Uterus (tissue), 2 donors: Measurements from ENCODE around the gene RPUSD4.

ENCODE experiments used
- POLR2A ChIP-seq, 2 donors: fragments of 450-650 bp; IDR thresholded peaks; one replicate each; pipeline ENCODE4 v1.6.1; 2016; ENCODE audit warnings: antibody characterized with exemption in 2 of 2, mild to moderate bottlenecking in 1 of 2, moderate library complexity in 1 of 2
- TF ChIP-seq, protein P1 (sequence below), 4 experiments: fragments of 200-600 bp in 2 of 4; fragments of 450-650 bp in 2 of 4; sonication (generic) in 2 of 4; IDR thresholded peaks; one replicate each; pipeline ENCODE4 v1.5.1; 2016 to 2019; ENCODE audit warnings: antibody characterized with exemption in 4 of 4, mild to moderate bottlenecking in 2 of 4, moderate library complexity in 1 of 4

DNA sequence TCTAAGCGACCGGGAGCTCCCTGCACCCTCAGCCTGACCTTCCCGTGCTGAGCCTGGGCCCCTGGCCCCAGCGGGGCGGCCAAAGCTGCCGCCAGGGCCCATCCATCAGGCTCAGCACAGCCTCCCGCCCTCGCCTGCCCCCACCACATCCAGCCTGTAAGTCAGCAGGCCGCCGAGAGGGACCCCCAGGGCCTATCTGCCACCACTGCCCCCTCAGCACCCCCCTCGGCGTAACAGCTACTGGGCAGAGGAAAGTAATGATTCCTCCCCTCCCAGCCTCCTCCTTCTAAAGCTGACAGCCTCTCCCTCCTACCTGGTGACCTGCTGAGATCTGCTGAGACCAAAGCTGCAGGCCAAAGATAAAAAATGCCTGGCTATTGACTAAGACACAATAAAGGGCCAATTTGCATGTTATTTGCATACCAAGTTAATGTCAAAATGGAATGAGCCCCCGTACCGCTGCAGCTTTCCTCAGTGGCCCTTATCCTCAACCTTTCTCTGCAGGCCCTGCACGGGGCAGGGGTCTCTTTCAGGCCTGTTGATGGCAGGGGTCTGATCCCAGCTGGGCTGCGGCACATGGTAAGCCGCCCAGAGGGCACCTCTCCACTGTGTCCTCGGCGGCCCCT lies 51.6 kb downstream of the RPUSD4 start:
- no peak for TF ChIP-seq POLR2A (IDR thresholded peaks at IDR 0.05)
- TF ChIP-seq, protein P1, sequence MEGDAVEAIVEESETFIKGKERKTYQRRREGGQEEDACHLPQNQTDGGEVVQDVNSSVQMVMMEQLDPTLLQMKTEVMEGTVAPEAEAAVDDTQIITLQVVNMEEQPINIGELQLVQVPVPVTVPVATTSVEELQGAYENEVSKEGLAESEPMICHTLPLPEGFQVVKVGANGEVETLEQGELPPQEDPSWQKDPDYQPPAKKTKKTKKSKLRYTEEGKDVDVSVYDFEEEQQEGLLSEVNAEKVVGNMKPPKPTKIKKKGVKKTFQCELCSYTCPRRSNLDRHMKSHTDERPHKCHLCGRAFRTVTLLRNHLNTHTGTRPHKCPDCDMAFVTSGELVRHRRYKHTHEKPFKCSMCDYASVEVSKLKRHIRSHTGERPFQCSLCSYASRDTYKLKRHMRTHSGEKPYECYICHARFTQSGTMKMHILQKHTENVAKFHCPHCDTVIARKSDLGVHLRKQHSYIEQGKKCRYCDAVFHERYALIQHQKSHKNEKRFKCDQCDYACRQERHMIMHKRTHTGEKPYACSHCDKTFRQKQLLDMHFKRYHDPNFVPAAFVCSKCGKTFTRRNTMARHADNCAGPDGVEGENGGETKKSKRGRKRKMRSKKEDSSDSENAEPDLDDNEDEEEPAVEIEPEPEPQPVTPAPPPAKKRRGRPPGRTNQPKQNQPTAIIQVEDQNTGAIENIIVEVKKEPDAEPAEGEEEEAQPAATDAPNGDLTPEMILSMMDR (IDR thresholded peaks at IDR 0.05): no peak
